ELF-1 (cell line): ENCODE results near the gene TIGD6.
"Not testable (repeated sequence)": the region's sequence is repeated elsewhere in the genome, so short reads cannot be mapped to it uniquely, and the experiment has no call there.

ENCODE experiments used
- DNase-seq: peaks from one replicate; pipeline ENCODE4 v3.0.0-alpha.2; 2016; ENCODE audit warnings: low read depth, low spot score

The TIGD6 gene

GRCh38 chr5:150000256-150000989 lies at the start of gene TIGD6, which contains the start of gene HMGXB3:
TSS of gene TIGD6 (minus strand) at chr5:150000654. CDS start at chr5:149996348, 4,306 bp downstream.
TSS of gene HMGXB3 (plus strand) at chr5:150000739. CDS start at chr5:150004853, 4,114 bp downstream.
- peak; percentile 98 for DNase-seq

- no peak for DNase-seq
Measured at GRCh38 chr5:150046031-150046430, 45.6 kb upstream of the TIGD6 start.

- peak; percentile 21 for DNase-seq
Measured at GRCh38 chr5:150045549-150045948, 45.1 kb upstream of the TIGD6 start.

DNA sequence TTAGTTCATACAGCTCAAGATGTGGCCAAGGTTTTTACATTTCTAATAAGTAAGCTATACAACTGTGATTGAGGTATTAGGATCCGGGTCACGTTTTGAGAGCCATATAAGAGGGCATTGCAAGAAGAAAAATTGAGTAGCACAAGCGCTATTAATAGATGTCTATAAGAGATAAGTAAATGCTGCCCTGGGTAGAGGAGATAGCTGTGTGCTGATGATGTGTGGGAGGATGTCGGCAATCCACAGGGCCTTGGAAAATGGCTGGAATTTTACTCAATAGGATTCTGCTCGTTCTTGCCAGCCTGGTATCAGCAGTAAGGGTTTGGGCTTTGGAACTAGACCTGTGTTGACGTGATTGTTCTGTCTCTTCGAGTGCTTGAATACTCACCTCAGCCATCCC lies 44.3 kb upstream of the TIGD6 start:
- no peak for DNase-seq

GRCh38 chr5:150044329-150044681 lies 43.9 kb upstream of the TIGD6 start:
- DNase-seq, result no peak

GRCh38 chr5:150043657-150044328 lies 43.3 kb upstream of the TIGD6 start:
- DNase-seq, result no peak

- DNase-seq, result no peak
Measured at GRCh38 chr5:150042459-150042858, 42.0 kb upstream of the TIGD6 start.

DNA sequence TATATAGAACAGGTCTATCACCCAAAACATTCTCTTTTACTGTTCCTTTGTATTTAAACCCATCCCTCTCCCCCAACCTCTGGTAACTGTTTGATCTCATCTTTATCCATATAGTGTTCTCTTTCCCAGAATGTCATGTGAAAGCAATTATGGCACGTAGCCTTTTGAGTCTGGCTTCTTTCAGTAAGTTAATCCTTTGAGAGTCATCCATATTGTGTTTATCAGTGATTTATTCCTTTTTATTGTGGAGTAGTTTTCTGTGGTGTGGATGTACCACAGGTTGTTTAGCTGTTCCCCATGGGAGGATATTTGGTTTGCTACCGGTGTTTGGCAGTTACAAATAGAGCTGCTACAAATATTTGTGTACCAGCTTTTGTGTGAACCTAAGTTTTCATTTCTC lies 38.1 kb upstream of the TIGD6 start:
- DNase-seq, result no peak

DNA sequence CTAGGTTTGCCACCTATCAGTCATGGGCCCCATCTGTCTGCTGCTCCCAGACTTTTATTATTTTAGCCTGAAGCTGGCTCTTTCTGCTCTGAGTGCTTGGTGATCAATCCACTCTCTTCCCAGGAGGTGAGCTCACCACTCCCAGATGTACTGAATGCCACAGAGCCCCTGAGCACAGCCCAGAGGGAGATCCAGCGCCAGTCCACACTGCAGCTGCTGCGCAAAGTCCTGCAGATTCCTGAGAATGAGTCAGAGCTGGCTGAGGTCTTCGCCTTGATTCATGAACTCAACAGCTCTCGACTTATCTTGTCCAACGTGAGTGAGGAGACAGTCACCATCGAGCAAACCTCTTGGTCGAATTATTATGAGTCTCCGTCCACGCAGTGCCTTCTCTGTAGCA lies 36.1 kb upstream of the TIGD6 start:
- DNase-seq, result peak; percentile 73

DNA sequence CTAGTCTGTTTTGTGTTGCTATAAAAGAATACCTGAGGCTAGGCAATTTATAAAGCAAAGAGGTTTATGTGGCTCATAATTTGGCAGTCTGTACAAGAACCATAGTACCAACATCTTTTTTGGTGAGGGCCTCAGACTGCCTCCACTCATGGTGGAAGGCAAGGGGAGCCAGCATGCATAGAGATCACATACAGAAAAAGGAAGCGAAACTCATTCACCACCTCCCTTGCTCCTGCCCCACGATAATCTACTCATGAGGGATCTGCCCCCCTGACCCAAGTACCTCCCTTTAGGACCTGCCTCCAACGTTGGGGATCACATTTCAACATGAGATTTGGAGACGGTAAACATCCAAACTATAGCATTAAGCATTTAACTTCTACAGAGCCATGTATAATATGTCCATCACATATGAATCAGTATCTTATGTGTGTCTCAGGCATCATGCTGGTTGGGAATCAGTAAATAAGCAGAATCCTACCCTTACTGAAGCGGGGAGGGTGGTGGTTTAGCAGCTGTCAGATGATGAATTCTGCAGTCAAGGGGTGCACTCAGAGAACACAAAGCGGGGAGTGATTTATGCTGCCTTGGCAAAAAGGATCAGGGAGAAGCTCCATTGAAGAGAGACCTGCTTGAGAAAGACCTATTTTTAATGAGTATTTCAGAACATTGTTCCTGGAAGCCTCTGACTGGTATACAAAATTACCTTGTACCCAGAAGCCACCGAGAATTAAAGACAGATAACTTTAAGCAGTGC lies 34.9 kb upstream of the TIGD6 start:
- DNase-seq, result no peak

GRCh38 chr5:150034662-150035061 lies 34.2 kb upstream of the TIGD6 start:
- DNase-seq, result no peak

DNA sequence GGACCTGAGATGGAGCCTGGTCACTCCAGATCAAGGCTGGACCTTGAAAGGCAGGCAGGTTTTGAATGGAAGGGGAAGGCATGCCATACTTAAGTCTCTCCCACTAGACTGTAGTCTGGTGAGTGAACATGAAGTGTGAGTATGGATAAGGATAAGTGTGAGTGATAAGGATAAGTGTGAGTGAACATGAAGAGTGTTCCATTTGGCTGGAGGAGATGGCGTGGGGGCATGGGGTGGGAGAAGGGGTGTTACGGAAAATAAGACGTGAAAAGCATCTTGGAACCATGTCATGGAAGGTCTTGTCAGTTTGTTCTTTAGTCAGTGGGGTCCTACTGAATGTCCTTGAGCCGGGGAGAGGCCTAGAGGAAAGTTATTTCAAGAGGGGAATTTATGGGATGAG lies 32.9 kb upstream of the TIGD6 start:
- no peak for DNase-seq

DNA sequence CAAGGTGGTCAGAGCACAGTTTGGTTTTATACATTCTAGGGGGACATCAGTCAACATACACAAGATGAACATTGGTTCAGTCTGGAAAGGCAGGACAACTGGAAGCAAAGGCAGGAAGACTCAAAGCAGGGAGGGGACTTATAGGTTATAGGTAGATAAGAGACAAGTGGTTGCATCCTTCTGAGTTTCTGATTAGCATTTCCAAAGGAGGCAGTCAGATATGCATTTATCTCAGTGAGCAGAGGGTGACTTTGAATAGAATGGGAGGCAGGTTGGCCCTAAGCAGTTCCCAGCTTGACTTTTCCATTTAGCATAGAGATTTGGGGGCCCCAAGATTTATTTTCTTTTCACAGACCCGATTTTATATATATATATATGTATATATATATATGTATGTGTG lies 27.6 kb upstream of the TIGD6 start:
- not testable (repeated sequence) for DNase-seq

GRCh38 chr5:150026682-150027172 lies 26.3 kb upstream of the TIGD6 start:
- no peak for DNase-seq

DNA sequence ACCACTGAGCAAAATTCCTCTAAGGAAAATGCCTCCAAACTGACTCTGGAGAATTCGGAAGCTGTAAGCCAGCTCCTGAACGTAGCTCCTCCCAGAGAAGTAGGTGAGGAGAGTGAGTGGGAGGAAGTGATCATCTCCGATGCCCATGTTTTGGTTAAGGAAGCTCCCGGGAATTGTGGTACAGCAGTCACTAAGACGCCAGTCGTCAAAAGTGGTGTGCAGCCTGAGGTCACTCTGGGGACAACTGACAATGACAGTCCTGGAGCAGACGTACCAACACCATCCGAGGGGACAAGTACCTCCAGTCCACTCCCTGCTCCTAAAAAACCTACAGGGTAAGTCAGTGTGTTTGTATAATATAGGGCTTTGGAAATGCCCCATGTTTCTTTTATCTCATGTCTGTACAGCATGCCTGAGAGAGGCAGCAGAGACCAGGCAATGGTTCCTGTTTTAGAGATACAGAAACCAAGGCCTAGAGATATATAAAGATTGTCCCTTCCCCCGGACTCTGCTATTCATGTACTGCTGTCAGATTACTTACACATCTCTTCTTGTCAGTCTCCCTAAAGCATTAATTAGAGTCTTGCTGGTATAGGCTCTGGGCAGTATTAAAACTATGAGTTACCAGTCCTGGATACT lies 24.0 kb upstream of the TIGD6 start:
- DNase-seq, result no peak

- DNase-seq, result no peak
Measured at GRCh38 chr5:150023136-150023535, 22.7 kb upstream of the TIGD6 start.

DNA sequence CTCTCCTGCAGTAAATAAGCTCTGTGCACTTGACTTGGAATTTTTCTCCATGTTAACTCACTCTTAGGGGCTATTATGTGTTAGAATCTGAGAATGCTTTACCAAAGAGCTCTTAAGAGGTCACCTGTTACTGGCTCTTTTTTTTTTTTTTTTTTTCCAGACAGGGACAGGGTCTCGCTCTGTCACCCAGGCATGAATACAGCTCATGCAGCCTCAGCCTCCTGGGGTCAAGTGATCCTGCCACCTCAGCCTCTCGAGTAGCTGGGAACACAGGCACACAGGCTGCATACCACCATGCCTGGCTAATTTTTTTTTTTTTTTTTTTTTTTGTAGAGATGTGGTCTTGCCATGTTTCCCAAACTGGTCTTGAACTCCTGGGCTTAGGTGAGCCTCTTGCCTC lies 22.2 kb upstream of the TIGD6 start:
- DNase-seq, result no peak

GRCh38 chr5:150022158-150022531 lies 21.7 kb upstream of the TIGD6 start:
- DNase-seq, result no peak

GRCh38 chr5:150021491-150022157 lies 21.2 kb upstream of the TIGD6 start:
- no peak for DNase-seq

- DNase-seq, result no peak
Measured at GRCh38 chr5:150020249-150020648, 19.8 kb upstream of the TIGD6 start.

DNA sequence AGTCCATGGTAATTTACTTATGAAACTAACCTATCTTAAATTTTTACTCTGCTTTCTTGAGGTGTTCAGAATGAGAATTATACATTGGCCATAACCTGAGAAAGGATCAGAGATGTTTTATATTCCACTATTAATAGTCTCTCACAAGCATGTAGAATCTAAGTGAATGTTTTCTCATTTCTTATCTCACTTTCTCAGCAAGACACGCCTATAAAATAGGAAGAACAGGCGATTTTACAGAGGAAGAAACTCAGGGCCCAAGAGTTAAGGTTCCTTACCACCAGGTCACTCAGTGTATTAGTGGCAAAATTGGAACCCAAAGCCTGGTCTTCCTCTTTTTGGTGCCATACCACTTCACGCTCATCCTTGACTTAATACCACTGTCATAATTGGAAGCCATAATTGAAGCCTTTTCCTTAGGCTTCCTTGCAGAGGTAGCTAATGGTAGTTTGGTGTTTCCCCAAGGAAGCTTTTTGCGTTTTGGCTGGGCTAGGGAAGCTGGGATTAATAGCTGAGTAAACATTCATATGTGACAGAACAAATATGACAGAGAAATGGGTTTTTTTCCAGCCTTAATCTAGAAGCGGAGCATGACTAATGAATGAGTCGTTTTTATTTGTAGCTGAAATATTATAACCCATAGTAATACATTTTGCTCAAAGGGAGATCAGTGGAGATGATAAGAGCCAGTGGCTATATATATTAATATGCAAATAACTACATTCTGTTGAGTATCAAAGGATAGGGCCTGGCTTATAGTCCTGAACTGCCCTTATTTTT lies 17.0 kb upstream of the TIGD6 start:
- DNase-seq, result no peak
